HG03139 (cell line): ENCODE data around the gene ITIH2.
"Not testable (repeated sequence)": the region's sequence is repeated elsewhere in the genome, so short reads cannot be mapped to it uniquely, and the experiment has no call there.

ENCODE experiments used
- ATAC-seq: cut with Tn5 transposase; IDR thresholded peaks from one replicate; pipeline ENCODE4 v1.9.1; 2021; ENCODE audit not compliant: unreplicated experiment

Gene ITIH2

GRCh38 chr10:7703140-7703539, at the start of gene ITIH2:
ITIH2 (plus strand) TSS chr10:7703316; CDS start chr10:7703435, 119 bp downstream.
- no peak for ATAC-seq

- not testable (repeated sequence) for ATAC-seq
Measured at GRCh38 chr10:7657079-7657478, 46.0 kb upstream of the ITIH2 start.

GRCh38 chr10:7657552-7657951, 45.6 kb upstream of the ITIH2 start:
- no peak for ATAC-seq

- ATAC-seq = no peak
Measured at GRCh38 chr10:7659560-7659959, 43.6 kb upstream of the ITIH2 start.

- ATAC-seq = no peak
Measured at GRCh38 chr10:7662522-7662921, 40.6 kb upstream of the ITIH2 start.

GRCh38 chr10:7664707-7665106, 38.4 kb upstream of the ITIH2 start:
- ATAC-seq = no peak

- ATAC-seq = no peak
Measured at GRCh38 chr10:7665767-7666166, 37.3 kb upstream of the ITIH2 start.

GRCh38 chr10:7666253-7667023, 36.7 kb upstream of the ITIH2 start, which contains the start of gene ITIH5:
ITIH5 (minus strand) TSS chr10:7666966; CDS start chr10:7666892, 74 bp downstream.
- no peak for ATAC-seq

- ATAC-seq = no peak
Measured at GRCh38 chr10:7667262-7668141, 35.6 kb upstream of the ITIH2 start.

- ATAC-seq = no peak
Measured at GRCh38 chr10:7670157-7670556, 33.0 kb upstream of the ITIH2 start.

GRCh38 chr10:7672341-7673134, 30.6 kb upstream of the ITIH2 start:
- no peak for ATAC-seq

GRCh38 chr10:7679256-7679655, 23.9 kb upstream of the ITIH2 start:
- no peak for ATAC-seq

GRCh38 chr10:7680078-7680477, 23.0 kb upstream of the ITIH2 start:
- ATAC-seq = not testable (repeated sequence)

- ATAC-seq = no peak
Measured at GRCh38 chr10:7686351-7687171, 16.6 kb upstream of the ITIH2 start.

GRCh38 chr10:7687228-7687907, 15.7 kb upstream of the ITIH2 start:
- ATAC-seq = peak; percentile 97

- ATAC-seq = no peak
Measured at GRCh38 chr10:7689591-7689990, 13.5 kb upstream of the ITIH2 start.

- not testable (repeated sequence) for ATAC-seq
Measured at GRCh38 chr10:7690885-7691597, 12.1 kb upstream of the ITIH2 start.

GRCh38 chr10:7692368-7692767, 10.7 kb upstream of the ITIH2 start:
- not testable (repeated sequence) for ATAC-seq

- ATAC-seq = not testable (repeated sequence)
Measured at GRCh38 chr10:7693194-7693593, 9.9 kb upstream of the ITIH2 start.
